ENCODE data around the gene SPATA6.
"Not testable (repeated sequence)": the region's sequence is repeated elsewhere in the genome, so short reads cannot be mapped to it uniquely, and the experiment has no call there.

SPATA6 gene

DNA sequence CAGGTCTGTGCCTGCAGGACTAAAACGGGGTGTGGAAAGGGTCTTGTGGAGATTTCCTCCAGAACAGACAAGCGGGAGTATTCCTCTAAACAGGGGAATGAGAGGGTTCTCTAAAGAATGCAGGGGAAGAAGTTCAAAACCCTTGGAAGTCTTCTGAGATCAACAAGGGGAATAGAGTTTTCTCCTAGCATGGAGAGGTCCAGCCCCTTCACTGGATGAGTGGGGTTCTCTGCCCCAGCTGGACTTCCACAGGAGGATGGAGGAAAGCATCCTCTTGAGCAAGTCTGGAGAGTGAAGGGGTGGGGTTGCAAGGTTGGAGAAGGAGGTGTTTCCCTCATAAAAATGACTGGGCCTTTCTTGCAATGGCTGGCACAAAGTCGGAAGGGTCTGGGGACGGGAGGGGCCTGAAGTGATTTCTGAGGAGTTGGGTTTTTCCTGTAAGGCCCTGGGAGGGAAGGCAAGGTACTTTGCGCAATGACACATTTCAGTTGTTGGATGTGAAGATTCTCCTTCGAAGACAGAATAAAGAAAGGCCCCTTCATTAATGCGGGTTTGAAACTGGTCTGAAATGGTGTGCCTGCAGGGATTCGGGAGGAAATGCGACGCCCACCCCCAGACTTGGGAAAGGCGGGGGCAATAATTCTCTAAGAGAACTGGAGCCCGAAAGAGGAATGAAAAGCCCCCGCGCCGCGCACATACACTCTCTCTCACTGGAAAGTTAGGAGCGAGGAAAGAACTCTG lies 884 bp downstream of the SPATA6 start:
- TF ChIP-seq, protein P1, sequence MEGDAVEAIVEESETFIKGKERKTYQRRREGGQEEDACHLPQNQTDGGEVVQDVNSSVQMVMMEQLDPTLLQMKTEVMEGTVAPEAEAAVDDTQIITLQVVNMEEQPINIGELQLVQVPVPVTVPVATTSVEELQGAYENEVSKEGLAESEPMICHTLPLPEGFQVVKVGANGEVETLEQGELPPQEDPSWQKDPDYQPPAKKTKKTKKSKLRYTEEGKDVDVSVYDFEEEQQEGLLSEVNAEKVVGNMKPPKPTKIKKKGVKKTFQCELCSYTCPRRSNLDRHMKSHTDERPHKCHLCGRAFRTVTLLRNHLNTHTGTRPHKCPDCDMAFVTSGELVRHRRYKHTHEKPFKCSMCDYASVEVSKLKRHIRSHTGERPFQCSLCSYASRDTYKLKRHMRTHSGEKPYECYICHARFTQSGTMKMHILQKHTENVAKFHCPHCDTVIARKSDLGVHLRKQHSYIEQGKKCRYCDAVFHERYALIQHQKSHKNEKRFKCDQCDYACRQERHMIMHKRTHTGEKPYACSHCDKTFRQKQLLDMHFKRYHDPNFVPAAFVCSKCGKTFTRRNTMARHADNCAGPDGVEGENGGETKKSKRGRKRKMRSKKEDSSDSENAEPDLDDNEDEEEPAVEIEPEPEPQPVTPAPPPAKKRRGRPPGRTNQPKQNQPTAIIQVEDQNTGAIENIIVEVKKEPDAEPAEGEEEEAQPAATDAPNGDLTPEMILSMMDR (IDR thresholded peaks at IDR 0.05; ENCODE audit: low read depth, low read length), result no peak
- DNase-seq (ENCODE audit: extremely low read depth, low read depth), result no peak

DNA sequence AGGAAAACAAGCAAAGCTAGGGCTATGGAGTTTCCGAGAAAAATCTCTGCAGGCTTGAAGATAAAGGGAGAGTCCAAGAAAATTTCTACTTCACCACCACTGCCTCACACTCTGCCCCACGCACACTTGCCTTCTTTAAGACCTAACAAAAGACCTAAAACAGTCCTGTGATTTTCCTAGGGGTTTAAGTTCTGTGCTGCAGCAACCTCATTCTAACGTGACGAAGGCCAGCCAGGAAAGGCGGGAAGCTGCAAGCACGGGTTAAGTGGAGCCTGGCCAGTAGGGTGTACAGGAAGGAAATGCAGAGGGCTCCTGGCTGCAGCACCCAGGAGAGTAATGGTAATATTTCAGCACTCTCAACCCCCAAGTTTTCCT lies 1.5 kb downstream of the SPATA6 start:
- DNase-seq (ENCODE audit: extremely low read depth, low read depth), result no peak
- TF ChIP-seq, protein P1 (IDR thresholded peaks at IDR 0.05; ENCODE audit: low read depth, low read length), result no peak

DNA sequence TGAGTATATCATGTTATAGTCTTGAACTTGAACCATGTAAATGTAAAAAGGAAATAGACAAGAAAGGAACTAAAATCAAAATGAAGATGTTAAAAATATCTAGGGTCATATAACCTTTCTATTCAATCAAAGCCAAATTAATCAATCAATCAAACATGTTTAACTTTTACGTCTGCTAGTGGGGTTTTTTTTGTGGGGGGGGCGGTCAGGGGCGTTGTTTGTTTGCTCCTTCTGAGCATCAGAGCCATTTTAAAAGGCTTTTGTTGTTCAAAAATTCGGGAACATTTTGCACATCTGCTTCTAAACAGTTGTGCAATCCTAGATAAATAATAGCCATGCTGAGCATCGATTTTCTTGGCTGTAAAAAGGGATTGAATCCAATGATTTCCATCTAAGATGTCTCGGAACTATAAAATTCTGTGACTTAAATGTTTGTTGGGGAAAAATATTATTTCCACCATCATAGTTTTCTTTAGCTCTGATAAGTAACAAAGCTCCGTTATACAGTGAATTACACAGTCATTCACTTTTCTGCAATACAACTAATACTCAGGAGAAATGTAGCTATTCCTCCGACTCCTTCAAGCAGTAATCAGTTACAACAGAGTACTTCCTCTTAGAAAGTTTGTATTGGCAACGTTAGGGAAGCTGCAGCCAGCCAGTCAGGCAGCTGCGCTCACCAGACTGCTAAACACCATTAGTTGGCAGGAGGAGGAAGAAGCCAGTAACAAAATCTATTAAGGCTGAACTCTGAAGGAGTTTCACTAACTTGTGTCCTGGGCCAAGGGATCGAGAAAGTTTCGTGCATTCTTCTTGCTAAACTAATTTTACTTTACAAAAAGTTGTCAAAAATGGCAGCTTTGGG lies 2.2 kb downstream of the SPATA6 start:
- TF ChIP-seq, protein P1 (IDR thresholded peaks at IDR 0.05; ENCODE audit: low read depth, low read length), result no peak
- DNase-seq (ENCODE audit: extremely low read depth, low read depth), result no peak

DNA sequence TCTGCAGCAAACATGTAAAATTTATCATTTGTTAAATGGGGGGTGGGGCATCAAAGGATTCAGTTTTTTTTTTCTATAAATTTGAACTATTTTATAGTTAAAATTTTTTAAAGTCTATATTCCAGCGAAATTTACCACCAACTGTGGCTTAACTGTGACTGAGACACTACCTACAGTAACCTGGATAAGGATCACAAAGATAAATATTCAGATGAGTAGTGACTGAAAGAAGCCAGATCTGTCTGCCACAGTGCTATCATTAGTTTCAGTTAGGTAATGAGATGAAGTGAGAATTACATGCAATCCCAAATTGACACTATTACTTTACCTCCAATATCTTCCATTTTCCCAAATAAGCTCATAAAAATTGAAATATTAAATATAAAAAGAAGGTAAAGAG lies 5.4 kb downstream of the SPATA6 start:
- no peak for DNase-seq (ENCODE audit: extremely low read depth, low read depth)
- TF ChIP-seq, protein P1 (IDR thresholded peaks at IDR 0.05; ENCODE audit: low read depth, low read length), result no peak

DNA sequence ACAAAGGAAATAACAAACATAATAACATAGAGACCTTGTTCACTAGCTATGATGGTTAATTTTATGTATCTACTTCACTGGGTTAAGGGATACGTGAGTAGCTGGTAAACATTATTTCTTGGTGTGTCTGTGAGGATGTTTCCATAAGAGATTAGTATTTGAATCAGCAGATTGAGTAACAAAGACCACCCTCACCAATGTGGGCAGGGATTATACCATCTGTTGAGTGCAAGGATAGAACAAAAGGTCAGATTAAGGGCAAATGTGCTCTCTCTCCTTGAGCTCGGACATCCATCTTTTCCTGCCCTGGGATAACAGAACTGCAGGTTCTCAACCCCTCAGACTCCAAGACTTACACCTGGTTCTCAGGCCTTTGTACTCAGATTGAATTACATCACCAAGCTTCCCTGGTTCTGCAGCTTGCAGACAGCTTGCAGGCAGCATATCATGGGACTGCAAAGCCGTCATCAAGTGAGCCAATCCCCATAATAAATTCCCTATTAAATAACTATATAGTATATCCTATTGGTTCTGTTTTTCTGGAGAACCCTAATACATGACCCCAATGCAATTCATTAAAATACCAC lies 9.2 kb downstream of the SPATA6 start:
- TF ChIP-seq, protein P1 (IDR thresholded peaks at IDR 0.05; ENCODE audit: low read depth, low read length), result no peak
- no peak for DNase-seq (ENCODE audit: extremely low read depth, low read depth)

DNA sequence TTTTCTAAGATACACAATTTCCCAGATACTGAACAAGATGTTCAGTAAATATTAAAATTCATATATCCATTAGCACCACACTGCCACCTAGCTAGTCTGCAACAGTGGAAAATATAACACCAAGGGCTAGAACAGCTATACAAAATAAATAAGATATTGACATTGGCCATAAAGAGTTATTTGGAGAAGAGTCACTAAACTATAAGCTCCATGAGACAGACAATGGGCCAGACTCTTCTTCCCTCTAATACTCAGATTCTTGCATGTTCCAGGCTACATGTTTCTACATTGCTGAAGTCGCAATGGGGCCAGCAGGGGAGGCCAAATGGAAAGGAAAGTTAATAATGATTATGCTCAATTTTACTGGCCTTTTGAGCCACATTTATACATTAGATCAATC lies 21.5 kb downstream of the SPATA6 start:
- TF ChIP-seq, protein P1 (IDR thresholded peaks at IDR 0.05; ENCODE audit: low read depth, low read length), result peak; percentile 12
- no peak for DNase-seq (ENCODE audit: extremely low read depth, low read depth)

DNA sequence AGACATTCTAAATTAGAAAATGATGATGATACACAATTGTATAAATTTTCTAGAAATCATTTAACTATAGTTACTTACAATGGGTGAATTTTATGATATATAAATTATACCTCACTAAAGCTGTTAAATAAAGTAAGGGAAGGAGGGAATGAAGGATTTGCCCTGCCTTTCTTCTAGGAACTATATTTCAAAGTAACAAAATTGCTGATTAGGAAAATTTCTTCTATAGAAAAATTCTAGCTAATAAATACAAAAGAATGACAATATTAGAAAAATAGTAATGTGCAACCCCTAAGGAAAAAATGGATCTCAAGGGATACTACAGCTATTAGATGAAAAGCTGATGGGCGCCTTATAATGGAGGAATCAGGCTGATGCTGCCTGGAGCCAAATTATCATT lies 23.1 kb downstream of the SPATA6 start:
- no peak for DNase-seq (ENCODE audit: extremely low read depth, low read depth)
- TF ChIP-seq, protein P1 (IDR thresholded peaks at IDR 0.05; ENCODE audit: low read depth, low read length), result no peak

DNA sequence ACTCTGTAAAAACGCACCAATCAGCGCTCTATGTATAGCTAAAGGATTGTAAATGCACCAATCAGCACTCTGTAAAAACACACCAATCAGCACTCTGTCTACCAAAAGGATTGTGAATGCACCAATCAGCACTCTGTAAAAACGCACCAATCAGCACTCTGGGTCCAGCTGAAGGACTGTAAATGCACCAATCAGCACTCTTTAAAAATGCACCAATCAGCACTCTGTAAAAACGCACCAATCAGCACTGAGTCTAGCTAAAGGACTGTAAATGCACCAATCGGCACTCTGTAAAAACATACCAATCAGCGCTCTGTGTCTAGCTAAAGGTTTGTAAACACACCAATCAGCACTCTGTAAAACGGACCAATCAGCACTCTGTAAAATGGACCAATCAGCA lies 27.8 kb downstream of the SPATA6 start:
- DNase-seq (ENCODE audit: extremely low read depth, low read depth), result not testable (repeated sequence)

Data from AG09319 (cell line).